Spinal cord (tissue), 4 donors: ENCODE data around the gene GIGYF2. TPM values are rescaled to one million over a fixed set of nuclear protein-coding genes. Genes with fewer than 3 reads are reported as not detected.

ENCODE experiments used
- polyA plus RNA-seq, 2 donors: library from polyadenylated mRNA; unstranded; fragments of 120-200 nt; gene quantifications; one replicate each; pipeline ENCODE4 v1.2.1, GENCODE V29; 2013; ENCODE audit not compliant: insufficient read length in 2 of 2
- small RNA-seq: library from RNA; depleted of rRNA; stranded (forward); fragments of <200 nt; gene quantifications from one replicate; pipeline ENCODE3, GENCODE V24; 2014; ENCODE audit warnings: low replicate concordance
- total RNA-seq, 2 donors: library from RNA; depleted of rRNA in 1 of 2; stranded (reverse); fragments of 120-200 nt in 1 of 2; fragments of >200 nt in 1 of 2; gene quantifications; one replicate each; pipeline versions ENCODE4 v1.2.3 to v1.2.4, GENCODE V29; 2013 to 2014

Gene GIGYF2
- total and polyA plus RNA-seq, 4 donors = 38.9 to 98.7 (median 65.5) TPM

Small RNAs within 50 kb of the gene (small RNA-seq; reads per million reads assigned to genes)
- gene RF00019 (not detected), gene RN7SL359P (2.4 reads per million, percentile 91 among the genes with 10 or more reads in this experiment), gene RNU6-107P (not detected)

Other genes with a start within 250 kb of the GIGYF2 start
- under 1 TPM in 1 of 2 donors, not detected in 1; 0.20 TPM for gene ALPI, start 241.2 kb upstream of the GIGYF2 start, total RNA-seq
- gene ALPI, start 241.2 kb upstream of the GIGYF2 start, polyA plus RNA-seq = not detected
- 10 to 100 TPM; 23.5 to 25.2 TPM for gene ECEL1, start 209.5 kb upstream of the GIGYF2 start, total RNA-seq
- gene ECEL1, start 209.5 kb upstream of the GIGYF2 start, polyA plus RNA-seq = 10 to 100 TPM; 80.4 to 82.6 TPM
- gene PRSS56, start 176.9 kb upstream of the GIGYF2 start, total RNA-seq = 1 to 10 TPM in 1 of 2 donors, under 1 TPM in 1; 0.89 to 1.5 TPM
- 1 to 10 TPM; 4.8 to 5.8 TPM for gene PRSS56, start 176.9 kb upstream of the GIGYF2 start, polyA plus RNA-seq
- gene CHRND, start 171.2 kb upstream of the GIGYF2 start, total RNA-seq = under 1 TPM; 0.10 to 0.17 TPM
- gene CHRND, start 171.2 kb upstream of the GIGYF2 start, polyA plus RNA-seq = under 1 TPM; 0.40 to 0.74 TPM
- under 1 TPM in 1 of 2 donors, not detected in 1; 0.06 TPM for gene CHRNG, start 157.6 kb upstream of the GIGYF2 start, total RNA-seq
- under 1 TPM; 0.35 TPM for gene CHRNG, start 157.6 kb upstream of the GIGYF2 start, polyA plus RNA-seq
- 10 to 100 TPM in 1 of 2 donors, 1 to 10 TPM in 1; 5.9 to 11.1 TPM for gene TIGD1, start 146.8 kb upstream of the GIGYF2 start, total RNA-seq
- 10 to 100 TPM in 1 of 2 donors, 1 to 10 TPM in 1; 9.8 to 10.8 TPM for gene TIGD1, start 146.8 kb upstream of the GIGYF2 start, polyA plus RNA-seq
- gene EIF4E2, start 146.6 kb upstream of the GIGYF2 start, total RNA-seq = 10 to 100 TPM; 37.4 to 84.4 TPM
- 10 to 100 TPM; 71.7 to 72.7 TPM for gene EIF4E2, start 146.6 kb upstream of the GIGYF2 start, polyA plus RNA-seq
- gene EFHD1, start 63.7 kb upstream of the GIGYF2 start, total RNA-seq = 10 to 100 TPM in 1 of 2 donors, 1 to 10 TPM in 1; 6.5 to 13.7 TPM
- gene EFHD1, start 63.7 kb upstream of the GIGYF2 start, polyA plus RNA-seq = 10 to 100 TPM; 42.9 to 49.0 TPM
- 10 to 100 TPM; 10.1 to 94.8 TPM for gene KCNJ13, start 79.2 kb downstream of the GIGYF2 start, total RNA-seq
- gene KCNJ13, start 79.2 kb downstream of the GIGYF2 start, polyA plus RNA-seq = 1 to 10 TPM in 1 of 2 donors, under 1 TPM in 1; 0.24 to 8.6 TPM
- 1 to 10 TPM; 3.1 to 4.6 TPM for gene SNORC, start 172.9 kb downstream of the GIGYF2 start, total RNA-seq
- 10 to 100 TPM; 10.2 to 10.8 TPM for gene SNORC, start 172.9 kb downstream of the GIGYF2 start, polyA plus RNA-seq